ENCODE measurements around the gene VCP. TPM values are rescaled to one million over a fixed set of nuclear protein-coding genes. Genes with fewer than 3 reads are reported as not detected.

Gene VCP
- polyA plus RNA-seq, 6 donors from 2014 or later, result 111 to 159 (median 135) TPM

- Mint-ChIP-seq H3K27me3 (no peaks in the 10 kb centered on the region), H3K36me3 (no peaks in the 10 kb centered on the region), H3K4me1 (peaks cover 23 to 26% (median 26%) of the 10 kb centered on the region in 3 donors), H3K27ac (no peak overlapping the region), H3K9me3 (peaks cover 0 to 3% (median 0%) of the 10 kb centered on the region in 7 donors), H3K4me3 (peak overlapping the region in 1 of 8 donors; percentile 30)
- no peak for DNase-seq
- no peak for ATAC-seq (ENCODE audit: low read depth in 2 of 2)
Observed at GRCh38 chr9:35108461-35108860, 36.0 kb upstream of the VCP start.

- DNase-seq (no peak), ATAC-seq (ENCODE audit: low read depth in 2 of 2) (no peak)
- H3K27me3 Mint-ChIP-seq, result no peaks in the 10 kb centered on the region
- no peak overlapping the region for H3K27ac Mint-ChIP-seq
- H3K36me3 Mint-ChIP-seq, result no peaks in the 10 kb centered on the region
- peaks cover 31 to 33% (median 31%) of the 10 kb centered on the region in 3 donors for H3K4me1 Mint-ChIP-seq
- no peak overlapping the region for H3K4me3 Mint-ChIP-seq
- peaks cover 0 to 3% (median 0%) of the 10 kb centered on the region in 7 donors for H3K9me3 Mint-ChIP-seq
Observed at GRCh38 chr9:35107297-35108290, 35.2 kb upstream of the VCP start.

DNA sequence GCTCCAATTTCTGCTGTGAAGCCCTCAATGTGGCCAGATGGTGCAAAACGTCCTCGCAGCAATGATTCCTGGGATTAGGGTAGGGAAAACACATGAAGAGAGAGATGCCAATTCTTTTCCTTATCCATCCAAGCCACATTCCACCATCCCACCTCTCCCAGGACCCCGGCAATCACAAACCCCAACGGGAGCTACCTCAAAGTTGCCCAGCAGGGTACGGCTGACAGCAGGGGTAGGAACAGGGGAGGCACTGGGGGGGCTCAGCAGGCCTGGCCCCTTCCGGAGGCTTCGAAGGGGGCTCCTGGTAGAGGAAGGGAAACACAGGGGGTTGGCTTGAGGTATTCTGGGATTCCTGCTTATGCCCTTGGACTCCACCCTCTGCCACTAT lies 33.9 kb upstream of the VCP start:
- ATAC-seq (ENCODE audit: low read depth in 2 of 2) (no peak), DNase-seq (no peak)
- peak overlapping the region in 1 of 6 donors; percentile 72 for H3K27ac Mint-ChIP-seq
- H3K4me3 Mint-ChIP-seq, result peak overlapping the region in 1 of 8 donors; percentile 10
- H3K36me3 Mint-ChIP-seq, result no peaks in the 10 kb centered on the region
- peaks cover 29 to 33% (median 32%) of the 10 kb centered on the region in 3 donors for H3K4me1 Mint-ChIP-seq
- H3K9me3 Mint-ChIP-seq, result no peaks in the 10 kb centered on the region
- H3K27me3 Mint-ChIP-seq, result no peaks in the 10 kb centered on the region

DNA sequence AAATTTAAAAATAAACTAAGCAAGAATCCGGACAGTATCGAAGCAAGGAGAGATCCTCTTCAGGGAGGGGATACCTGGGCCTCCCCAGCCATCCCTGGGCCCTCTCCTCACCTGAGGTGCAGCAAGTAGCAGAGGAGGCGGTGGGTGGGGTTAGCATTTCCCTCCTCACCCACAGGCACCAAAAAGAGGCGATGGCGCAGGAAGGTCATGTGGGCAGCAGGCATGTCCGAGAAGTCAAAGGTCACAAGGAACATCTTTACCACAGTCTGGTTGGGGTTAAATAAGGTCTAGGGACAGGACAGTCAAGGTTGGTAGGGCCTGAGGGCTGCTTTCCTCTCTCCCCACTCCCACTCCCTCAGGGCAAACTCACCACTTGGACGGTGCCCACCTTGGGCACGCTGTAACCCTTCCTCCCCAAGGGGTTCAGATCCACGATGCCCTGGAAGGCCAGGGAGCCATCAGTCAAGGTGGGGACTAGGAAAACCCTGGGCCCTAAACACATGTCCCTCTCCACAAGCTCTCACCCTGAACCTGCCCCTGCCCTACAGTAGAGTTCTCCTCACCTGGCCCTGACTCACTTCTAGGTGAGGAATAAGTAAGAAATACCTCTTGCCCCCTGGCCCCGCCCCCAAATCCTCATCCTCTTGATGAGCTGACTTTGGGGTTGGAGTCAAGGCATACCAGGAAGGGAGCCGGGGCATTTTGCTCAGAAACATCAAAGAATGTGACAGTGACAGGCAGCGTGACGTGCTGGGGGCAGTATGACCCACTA lies 33.3 kb upstream of the VCP start:
- ATAC-seq (ENCODE audit: low read depth in 2 of 2), result no peak
- Mint-ChIP-seq H3K36me3 (peaks cover 0 to under 1% of the 10 kb centered on the region in 2 donors), H3K4me1 (peaks cover 24 to 33% (median 32%) of the 10 kb centered on the region in 3 donors), H3K4me3 (no peak overlapping the region), H3K27me3 (no peaks in the 10 kb centered on the region), H3K27ac (peak overlapping the region in 2 of 6 donors; percentile 72 to 78), H3K9me3 (no peaks in the 10 kb centered on the region)
- no peak for DNase-seq

- Mint-ChIP-seq H3K9me3 (no peaks in the 10 kb centered on the region), H3K27me3 (no peaks in the 10 kb centered on the region), H3K4me1 (peaks cover 22 to 36% (median 32%) of the 10 kb centered on the region in 3 donors), H3K36me3 (peaks cover 4 to 7% of the 10 kb centered on the region in 2 donors), H3K27ac (peak overlapping the region in 3 of 6 donors; percentile 27 to 75 (median 66)), H3K4me3 (no peak overlapping the region)
- ATAC-seq (ENCODE audit: low read depth in 2 of 2) (no peak), DNase-seq (no peak)
Observed at GRCh38 chr9:35105126-35105525, 32.7 kb upstream of the VCP start.

DNA sequence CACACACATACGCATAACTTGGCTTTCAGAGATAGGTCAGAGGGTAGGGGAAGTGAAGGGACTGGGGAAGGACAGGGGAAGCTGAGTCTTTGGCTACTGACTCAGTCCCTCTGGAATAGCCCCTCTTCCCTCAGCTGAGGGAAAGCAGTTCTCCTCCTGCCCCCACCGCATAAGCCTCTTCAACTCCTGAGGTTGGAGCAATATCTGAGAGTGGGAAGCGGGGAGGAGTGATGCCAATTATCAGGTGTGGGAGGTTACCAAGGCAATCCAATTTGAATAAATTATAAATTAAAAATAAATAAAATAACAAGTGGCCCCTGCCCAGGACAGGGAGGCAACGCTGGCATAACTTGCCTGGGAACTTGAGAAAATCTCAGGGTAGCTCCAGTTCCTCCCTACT lies 32.2 kb upstream of the VCP start:
- ATAC-seq (ENCODE audit: low read depth in 2 of 2) (no peak), DNase-seq (no peak)
- peaks cover 21 to 36% (median 32%) of the 10 kb centered on the region in 3 donors for H3K4me1 Mint-ChIP-seq
- H3K27ac Mint-ChIP-seq, result peak overlapping the region in 4 of 6 donors; percentile 27 to 99 (median 90)
- peaks cover 7 to 12% of the 10 kb centered on the region in 2 donors for H3K36me3 Mint-ChIP-seq
- H3K9me3 Mint-ChIP-seq, result no peaks in the 10 kb centered on the region
- peak overlapping the region in 3 of 8 donors; percentile 3 to 47 (median 44) for H3K4me3 Mint-ChIP-seq
- H3K27me3 Mint-ChIP-seq, result no peaks in the 10 kb centered on the region

GRCh38 chr9:35103660-35104191 lies 31.3 kb upstream of the VCP start:
- ATAC-seq (ENCODE audit: low read depth in 2 of 2) (peak in 1 of 2 donors; percentile 8), DNase-seq (no peak)
- Mint-ChIP-seq H3K4me3 (peak overlapping the region; percentile 85 to 98 (median 92)), H3K27me3 (no peaks in the 10 kb centered on the region), H3K36me3 (peaks cover 7 to 12% of the 10 kb centered on the region in 2 donors), H3K27ac (peak overlapping the region; percentile 94 to 100 (median 98)), H3K9me3 (no peaks in the 10 kb centered on the region), H3K4me1 (peaks cover 21 to 36% (median 32%) of the 10 kb centered on the region in 3 donors)

DNA sequence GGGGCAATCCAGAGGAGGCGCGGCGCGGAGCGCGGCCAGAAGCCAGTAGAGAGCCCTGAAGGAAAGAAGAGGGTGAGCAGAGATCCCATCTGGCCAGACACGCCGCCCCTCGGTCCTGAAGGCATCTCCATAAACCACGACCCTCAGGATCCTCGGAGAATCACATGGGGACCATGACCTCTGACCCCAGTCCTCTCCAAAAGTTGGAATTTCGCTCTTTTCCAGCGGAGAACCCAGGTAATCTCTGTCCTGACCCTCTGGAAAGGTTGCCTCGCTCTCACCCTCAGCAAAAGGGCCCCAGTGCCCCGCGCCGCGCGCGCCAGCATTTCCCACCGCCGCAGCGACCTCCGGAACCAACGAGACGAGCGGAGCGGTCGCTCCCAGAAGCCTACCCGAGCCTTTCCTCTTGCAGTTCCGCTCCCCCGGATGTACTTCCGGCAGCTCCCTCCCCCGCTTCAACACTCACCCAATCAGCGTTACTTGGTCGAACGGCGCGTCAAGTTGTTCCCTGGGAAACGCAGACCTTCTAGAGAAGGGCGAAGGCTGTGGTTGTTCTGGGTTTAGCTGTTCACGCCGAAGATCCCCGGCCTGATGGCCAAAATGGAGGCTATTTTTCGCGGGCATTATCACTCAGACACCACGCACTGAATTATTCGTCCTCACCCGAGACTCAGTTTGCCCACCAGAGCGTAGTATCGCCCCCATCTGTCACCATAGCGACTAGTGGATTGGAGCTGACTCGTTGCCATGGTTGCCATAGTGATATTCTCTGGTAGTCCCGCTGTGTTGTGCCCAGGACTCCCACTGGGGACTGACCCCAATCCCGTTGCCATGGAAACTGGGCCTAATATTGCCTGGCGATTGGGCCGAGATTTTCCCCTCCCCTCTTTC lies 30.6 kb upstream of the VCP start, which contains the start of gene STOML2:
Gene STOML2 (minus strand): TSS at position 363 of the 891 bp plus-strand sequence. CDS start 37 bp downstream, at position 326.
- peaks cover 21 to 36% (median 32%) of the 10 kb centered on the region in 3 donors for H3K4me1 Mint-ChIP-seq
- no peaks in the 10 kb centered on the region for H3K27me3 Mint-ChIP-seq
- H3K36me3 Mint-ChIP-seq, result peaks cover 7 to 12% of the 10 kb centered on the region in 2 donors
- ATAC-seq (ENCODE audit: low read depth in 2 of 2), result peak; percentile 94 to 96
- peak within 1 kb of the TSS; percentile 94 to 100 (median 98) for H3K27ac Mint-ChIP-seq
- DNase-seq, result peak; percentile 93
- peak within 1 kb of the TSS; percentile 85 to 98 (median 92) for H3K4me3 Mint-ChIP-seq
- H3K9me3 Mint-ChIP-seq, result no peaks in the 10 kb centered on the region

DNA sequence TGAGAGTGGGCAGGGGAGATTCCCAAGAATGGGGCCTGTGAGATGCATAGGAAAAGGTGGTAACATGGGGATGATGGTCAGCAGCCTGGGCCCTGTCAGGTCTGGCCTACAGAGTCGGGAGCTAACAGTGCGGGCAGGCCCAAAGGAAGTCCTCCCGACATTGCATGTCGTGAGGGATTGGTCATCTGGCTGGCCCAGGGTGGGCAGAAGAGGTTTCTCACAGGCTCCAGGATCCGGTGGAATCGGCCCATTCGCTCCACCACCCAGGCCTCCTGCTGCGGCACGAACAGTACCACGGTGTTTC lies 30.0 kb upstream of the VCP start:
- Mint-ChIP-seq H3K27me3 (no peaks in the 10 kb centered on the region), H3K9me3 (no peaks in the 10 kb centered on the region), H3K27ac (peak overlapping the region in 5 of 6 donors; percentile 94 to 100 (median 98)), H3K4me1 (peaks cover 27 to 36% (median 32%) of the 10 kb centered on the region in 3 donors), H3K4me3 (peak overlapping the region; percentile 85 to 98 (median 92)), H3K36me3 (peaks cover 7 to 12% of the 10 kb centered on the region in 2 donors)
- no peak for DNase-seq
- no peak for ATAC-seq (ENCODE audit: low read depth in 2 of 2)

DNA sequence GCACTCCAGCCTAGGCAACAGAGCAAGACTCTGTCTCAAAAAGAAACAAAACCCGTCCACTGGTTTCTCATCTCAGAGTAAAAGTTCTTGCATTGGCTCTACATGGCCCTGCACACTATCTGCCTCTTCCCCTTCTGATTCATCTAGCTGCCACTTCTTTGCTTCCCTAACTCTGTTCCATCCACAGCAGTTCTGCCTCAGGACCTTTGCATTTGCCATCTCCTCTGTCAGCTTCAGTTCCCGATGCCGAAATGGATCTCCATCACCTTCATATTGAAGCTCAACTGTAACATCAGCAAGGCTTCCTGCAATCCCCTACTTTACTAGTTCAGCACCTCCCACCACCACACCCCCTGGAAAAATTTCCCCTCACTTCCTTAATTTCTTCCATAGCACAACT lies 25.1 kb upstream of the VCP start:
- Mint-ChIP-seq H3K4me3 (peak overlapping the region in 7 of 8 donors; percentile 6 to 86 (median 49)), H3K36me3 (peaks cover 7 to 13% of the 10 kb centered on the region in 2 donors), H3K27ac (peak overlapping the region in 3 of 6 donors; percentile 19 to 78 (median 32)), H3K27me3 (no peaks in the 10 kb centered on the region), H3K4me1 (peaks cover 33 to 60% (median 54%) of the 10 kb centered on the region in 3 donors), H3K9me3 (no peaks in the 10 kb centered on the region)
- ATAC-seq (ENCODE audit: low read depth in 2 of 2), result no peak
- DNase-seq, result no peak

- no peaks in the 10 kb centered on the region for H3K27me3 Mint-ChIP-seq
- ATAC-seq (ENCODE audit: low read depth in 2 of 2), result peak; percentile 90 to 91
- peak within 1 kb of the TSS; percentile 87 to 98 (median 94) for H3K27ac Mint-ChIP-seq
- peaks cover 7 to 23% of the 10 kb centered on the region in 2 donors for H3K36me3 Mint-ChIP-seq
- no peaks in the 10 kb centered on the region for H3K9me3 Mint-ChIP-seq
- peak within 1 kb of the TSS; percentile 80 to 94 (median 90) for H3K4me3 Mint-ChIP-seq
- peak; percentile 88 for DNase-seq
- peaks cover 23 to 50% (median 41%) of the 10 kb centered on the region in 3 donors for H3K4me1 Mint-ChIP-seq
Observed at GRCh38 chr9:35096035-35096849, 23.8 kb upstream of the VCP start, which contains the start of gene PIGO. PIGO (minus strand) TSS chr9:35096591; CDS start chr9:35095565, 1,026 bp downstream.

All from naive B cell (primary cell).